ENCODE data around the gene ZCCHC7.
"Not testable (repeated sequence)": the region's sequence is repeated elsewhere in the genome, so short reads cannot be mapped to it uniquely, and the experiment has no call there.

Gene ZCCHC7

GRCh38 chr9:37377688-37378612 is 257.6 kb downstream of the ZCCHC7 start:
- DNase-seq (ENCODE audit: low spot score) = no peak

GRCh38 chr9:37378613-37379004 is 258.2 kb downstream of the ZCCHC7 start:
- DNase-seq (ENCODE audit: low spot score) = no peak

DNA sequence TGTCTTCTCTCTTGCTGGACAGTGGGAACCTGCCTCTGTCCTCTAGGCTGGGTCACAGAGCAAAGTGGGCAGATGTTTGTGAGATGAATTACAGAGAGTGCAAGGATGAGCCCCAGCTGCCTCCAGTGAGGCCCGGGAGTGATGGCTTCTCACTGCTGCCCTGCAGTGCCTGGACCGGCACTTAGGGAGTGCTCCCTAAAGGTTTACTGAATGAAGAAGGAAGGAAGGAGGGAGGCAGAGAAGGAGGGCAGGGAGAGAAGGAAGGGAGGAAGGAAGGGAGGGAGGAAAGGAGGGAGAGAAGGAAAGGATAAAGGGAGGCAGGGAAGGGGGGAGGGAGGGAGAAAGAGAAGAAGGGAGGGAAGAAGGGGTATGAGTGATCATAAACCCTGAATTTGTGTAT is 259.5 kb downstream of the ZCCHC7 start:
- DNase-seq (ENCODE audit: low spot score) = no peak

DNA sequence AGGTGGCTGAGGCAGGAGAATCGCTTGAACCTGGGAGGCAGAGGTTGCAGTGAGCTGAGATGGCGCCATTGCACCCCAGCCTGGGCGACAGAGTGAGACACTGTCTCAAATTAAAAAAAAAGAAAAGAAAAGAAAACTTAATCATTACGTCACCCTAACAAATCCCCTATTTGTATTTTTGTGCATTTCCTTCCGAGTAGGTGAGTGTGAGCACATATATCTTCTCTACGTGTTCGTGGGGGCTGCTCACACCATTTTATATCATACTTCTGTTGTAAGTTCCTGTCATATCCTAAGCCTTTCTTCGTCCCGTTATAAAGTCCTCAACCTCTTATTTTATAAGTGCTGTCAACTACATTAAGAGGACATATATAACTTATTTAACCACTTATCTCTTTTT is 260.2 kb downstream of the ZCCHC7 start:
- DNase-seq (ENCODE audit: low spot score) = no peak

DNA sequence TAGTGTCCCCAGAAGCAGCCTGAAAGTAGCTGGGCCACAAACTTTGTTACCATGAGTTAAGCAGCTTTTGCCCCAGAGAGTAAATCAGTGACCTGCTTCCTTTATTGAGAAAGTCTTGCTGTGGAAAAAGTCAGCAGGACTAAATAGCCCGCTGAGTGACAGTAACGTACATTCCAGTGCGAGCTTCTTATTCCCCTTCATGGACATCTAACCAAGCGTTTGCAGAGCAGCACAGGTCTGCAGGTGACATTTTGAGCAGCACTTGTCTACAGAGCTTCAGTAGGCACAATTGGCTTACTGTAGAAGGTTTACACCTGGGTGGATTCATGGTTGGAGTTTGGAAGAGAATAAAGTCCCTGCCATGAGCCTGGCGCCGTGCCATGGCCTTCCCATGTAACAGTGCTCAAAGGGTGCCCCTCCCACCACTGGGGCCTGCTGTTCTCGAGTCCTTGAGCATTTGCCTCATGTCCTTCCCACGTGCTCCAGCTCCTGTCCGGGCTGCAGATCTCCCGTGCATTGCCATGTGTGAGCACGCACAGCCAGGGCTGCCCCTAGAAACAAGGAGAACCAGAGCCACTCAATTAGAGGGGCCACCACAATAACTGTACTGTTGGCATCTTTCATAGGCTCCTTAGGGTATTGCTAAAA is 260.8 kb downstream of the ZCCHC7 start:
- no peak for DNase-seq (ENCODE audit: low spot score)

- no peak for DNase-seq (ENCODE audit: low spot score)
Observed at GRCh38 chr9:37382161-37382981, 262.0 kb downstream of the ZCCHC7 start.

GRCh38 chr9:37382982-37383357 is 262.6 kb downstream of the ZCCHC7 start:
- DNase-seq (ENCODE audit: low spot score) = no peak

DNA sequence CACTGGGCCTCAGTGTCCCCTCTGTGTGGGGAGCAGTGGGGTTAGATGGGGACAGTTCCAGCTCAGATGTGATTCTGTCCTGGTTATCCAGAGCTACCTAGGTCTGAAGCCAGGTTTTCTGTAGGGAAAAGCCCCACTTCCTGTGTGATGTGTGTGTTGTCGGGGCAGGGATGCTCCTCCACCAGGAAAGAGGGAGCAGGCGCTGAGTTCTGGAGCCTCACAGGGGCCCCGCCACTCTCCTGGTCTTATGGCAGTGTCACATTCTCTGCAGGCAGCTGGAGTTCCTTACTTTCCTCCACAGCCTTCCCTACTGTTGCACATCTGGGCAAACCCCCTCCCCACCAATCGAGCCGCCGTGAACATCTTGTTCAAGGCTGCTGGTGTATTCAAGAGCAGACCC is 263.0 kb downstream of the ZCCHC7 start:
- no peak for DNase-seq (ENCODE audit: low spot score)

DNA sequence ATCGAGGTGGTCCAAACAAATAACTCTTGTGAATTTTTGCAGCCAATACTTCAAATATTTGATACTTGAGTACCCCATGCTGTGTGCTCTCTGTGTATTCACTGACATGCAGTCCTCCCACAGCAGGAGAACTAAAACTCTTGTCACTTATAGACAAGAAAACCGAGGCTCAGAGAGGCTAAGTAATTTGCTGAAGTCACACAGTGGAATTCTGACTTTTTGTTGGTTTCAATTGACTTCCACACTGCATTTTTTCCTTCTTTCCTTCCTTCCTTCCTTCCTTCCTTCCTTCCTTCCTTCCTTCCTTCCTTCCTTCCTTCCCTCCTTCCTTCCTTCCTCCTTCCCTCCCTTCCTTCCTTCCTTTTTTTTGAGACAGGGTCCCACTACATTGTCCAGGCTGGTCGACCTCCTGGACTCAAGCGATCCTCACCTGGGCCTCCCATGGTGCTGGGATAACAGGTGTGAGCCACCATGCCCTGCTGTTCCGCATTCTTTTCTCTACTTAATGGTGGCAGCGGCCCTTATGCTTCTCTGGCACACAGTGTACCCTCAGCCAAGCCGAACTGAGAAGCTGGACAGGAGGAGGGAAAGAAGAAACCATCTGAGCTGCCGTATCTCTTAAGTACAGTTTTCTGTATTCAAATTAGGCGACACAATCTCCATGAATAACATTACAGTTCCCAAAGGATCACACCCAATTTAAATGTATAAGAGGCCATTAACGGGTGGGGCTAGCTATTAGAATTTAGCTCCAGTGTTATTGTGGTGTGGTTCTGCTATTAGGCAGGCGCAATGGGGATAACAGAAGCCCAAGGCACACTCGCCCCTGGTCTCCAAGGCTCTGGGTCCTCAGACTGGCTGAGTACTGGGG is 263.7 kb downstream of the ZCCHC7 start:
- no peak for DNase-seq (ENCODE audit: low spot score)

DNA sequence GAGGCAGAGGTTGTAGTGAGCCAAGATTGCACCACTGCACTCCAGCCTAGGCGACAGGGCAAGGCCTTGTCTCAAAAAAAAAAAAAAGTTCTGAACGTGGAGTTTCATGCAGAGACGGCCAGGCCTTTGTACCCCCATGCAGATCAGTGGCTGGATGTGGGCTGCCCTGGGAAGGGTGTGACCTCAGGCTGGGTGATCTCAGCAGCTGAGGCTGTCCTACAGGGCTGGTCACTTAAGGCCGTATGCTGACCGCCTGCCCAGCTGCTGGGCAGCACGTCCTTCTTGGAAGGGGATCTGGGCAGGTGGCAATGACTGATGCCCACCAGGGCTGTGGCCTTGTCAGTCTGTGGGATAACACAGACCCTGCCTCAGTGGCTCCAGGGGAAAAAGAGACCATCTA is 264.9 kb downstream of the ZCCHC7 start:
- DNase-seq (ENCODE audit: low spot score) = no peak

- DNase-seq (ENCODE audit: low spot score) = no peak
Observed at GRCh38 chr9:37386988-37387387, 266.6 kb downstream of the ZCCHC7 start.

DNA sequence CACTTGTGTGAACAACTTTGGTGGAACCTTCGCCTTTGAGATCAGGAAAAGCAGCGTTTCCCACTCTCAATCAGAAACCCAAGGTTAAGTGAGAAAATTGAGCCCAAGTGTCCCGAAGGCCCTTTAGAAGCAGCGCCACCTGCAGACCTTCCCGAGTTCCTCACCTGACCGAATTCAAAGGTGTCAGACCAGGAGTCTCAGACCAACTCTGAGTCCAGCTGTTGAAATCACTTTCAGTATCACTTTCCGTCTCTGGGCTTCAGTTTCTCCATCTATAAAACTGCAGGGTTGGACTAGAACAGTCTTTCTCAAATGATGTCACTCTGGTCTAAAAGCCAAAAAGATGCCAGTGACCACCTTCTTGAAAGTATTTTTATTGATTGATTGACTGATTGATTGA is 270.4 kb downstream of the ZCCHC7 start:
- DNase-seq (ENCODE audit: low spot score) = peak; percentile 76

DNA sequence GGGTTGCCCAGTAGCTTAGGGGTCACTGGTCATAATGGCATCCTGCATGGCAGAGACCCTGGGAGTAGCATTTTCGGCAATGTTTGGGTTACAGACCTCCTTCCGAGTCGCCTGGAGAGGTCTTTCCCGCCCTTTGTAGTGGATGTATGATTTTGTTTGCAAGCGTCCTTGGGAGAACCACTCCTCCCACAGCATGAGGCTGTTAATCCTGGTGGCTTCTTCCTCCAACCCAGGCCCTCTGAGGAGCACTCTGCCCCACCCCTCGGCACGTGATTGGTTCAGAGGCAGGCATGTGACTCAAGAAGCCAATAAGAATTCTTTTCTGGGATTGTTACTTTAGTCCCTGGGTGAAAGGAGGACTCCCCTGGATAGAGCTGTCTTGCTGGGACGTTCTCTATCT is 271.9 kb downstream of the ZCCHC7 start:
- no peak for DNase-seq (ENCODE audit: low spot score)

DNA sequence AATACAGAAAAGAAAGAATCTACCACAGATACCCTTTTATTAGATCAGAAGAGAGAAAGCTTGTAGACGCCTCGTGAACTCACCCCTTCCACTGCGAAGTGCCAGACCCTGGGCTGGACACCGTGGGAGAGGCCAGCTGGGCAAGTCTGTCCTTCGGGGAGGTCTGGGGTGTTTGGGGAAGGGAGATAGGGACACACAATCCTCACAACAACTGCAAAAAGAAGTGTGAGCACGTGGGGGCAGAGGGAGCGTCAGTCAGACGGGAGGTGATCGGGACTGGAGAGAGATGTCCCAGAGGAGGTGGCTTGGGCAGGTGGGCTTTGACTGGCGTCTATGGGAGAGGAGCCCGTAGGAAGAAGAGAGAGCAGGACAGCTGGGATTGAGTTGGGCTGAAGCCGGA is 274.9 kb downstream of the ZCCHC7 start:
- no peak for DNase-seq (ENCODE audit: low spot score)

DNA sequence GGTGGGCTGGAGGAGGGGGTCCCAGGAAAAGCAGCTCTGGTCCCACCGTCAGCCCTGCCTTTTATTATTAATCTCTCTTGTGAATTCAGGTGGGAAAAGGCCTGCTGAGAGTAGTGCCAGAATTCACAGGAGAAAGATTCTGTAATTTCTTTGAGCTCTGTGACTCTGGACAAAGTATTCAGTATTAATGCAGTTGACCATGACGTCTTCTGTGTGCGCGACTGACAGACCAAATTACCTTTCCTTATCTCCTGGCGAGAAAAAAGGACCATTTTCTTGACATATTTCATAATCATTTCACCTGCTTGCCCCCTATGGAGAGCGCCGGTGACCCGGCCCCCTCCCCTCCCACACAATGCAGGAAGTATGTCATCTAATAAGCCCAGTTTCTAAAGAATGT is 275.3 kb downstream of the ZCCHC7 start:
- DNase-seq (ENCODE audit: low spot score) = no peak

GRCh38 chr9:37397948-37398347 is 277.6 kb downstream of the ZCCHC7 start:
- DNase-seq (ENCODE audit: low spot score) = not testable (repeated sequence)

GRCh38 chr9:37398464-37399025 is 278.2 kb downstream of the ZCCHC7 start:
- DNase-seq (ENCODE audit: low spot score) = no peak

- DNase-seq (ENCODE audit: low spot score) = no peak
Observed at GRCh38 chr9:37399336-37399735, 279.0 kb downstream of the ZCCHC7 start.

DNA sequence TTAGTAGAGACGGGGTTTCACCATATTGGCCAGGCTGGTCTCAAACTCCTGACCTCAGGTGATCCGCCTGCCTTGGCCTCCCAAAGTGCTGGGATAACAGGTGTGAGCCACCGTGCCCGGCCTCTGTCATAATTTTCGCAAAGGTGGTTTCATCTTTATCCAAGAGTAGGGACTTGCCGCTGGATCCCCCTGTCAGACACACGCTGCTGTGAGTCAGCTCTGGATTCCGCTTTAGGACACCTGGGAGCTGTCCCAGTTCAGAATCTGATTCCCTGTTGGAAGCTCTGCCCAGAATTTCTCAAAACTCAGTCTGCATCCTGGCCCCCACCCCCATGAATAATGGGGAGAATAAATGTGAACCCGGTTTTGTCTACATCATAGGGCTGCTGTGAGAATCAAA is 284.2 kb downstream of the ZCCHC7 start:
- DNase-seq (ENCODE audit: low spot score) = no peak

GRCh38 chr9:37405350-37405749 is 285.0 kb downstream of the ZCCHC7 start:
- no peak for DNase-seq (ENCODE audit: low spot score)

DNA sequence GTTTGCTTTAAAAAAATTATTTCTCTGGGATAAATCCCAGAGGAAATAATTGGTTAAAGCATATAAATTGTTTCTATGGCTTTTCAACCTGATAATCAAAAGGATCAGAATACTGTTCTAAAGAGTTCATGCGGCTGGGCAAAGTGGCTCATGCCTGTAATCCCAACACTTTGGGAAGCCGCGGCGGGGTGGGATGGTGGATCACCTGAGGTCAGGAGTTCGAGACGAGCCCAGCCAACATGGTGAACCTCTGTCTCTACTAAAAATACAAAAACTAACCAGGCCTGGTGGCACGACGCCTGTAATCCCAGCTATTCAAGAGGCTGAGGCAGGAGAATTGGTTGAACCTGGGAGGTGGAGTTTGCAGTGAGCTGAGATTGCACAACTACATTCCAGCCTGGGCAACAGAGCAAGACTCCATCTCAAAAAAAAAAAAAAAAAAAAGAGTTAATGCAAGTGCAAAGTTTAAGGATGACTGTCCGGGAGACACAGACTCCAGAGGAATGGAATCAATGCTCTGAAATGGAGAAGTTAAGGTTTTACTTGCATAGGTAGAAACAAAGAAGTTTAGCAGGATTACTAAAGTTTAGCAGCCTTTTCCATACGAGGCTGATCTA is 285.5 kb downstream of the ZCCHC7 start:
- no peak for DNase-seq (ENCODE audit: low spot score)

Measured in HuH-7 (cell line).